Right kidney (tissue), 1 donor: ENCODE data around the gene ABTB2.

Experiments used
- DNase-seq: peaks from one replicate; pipeline ENCODE4 v3.0.0-alpha.2; 2016

Gene ABTB2

DNA sequence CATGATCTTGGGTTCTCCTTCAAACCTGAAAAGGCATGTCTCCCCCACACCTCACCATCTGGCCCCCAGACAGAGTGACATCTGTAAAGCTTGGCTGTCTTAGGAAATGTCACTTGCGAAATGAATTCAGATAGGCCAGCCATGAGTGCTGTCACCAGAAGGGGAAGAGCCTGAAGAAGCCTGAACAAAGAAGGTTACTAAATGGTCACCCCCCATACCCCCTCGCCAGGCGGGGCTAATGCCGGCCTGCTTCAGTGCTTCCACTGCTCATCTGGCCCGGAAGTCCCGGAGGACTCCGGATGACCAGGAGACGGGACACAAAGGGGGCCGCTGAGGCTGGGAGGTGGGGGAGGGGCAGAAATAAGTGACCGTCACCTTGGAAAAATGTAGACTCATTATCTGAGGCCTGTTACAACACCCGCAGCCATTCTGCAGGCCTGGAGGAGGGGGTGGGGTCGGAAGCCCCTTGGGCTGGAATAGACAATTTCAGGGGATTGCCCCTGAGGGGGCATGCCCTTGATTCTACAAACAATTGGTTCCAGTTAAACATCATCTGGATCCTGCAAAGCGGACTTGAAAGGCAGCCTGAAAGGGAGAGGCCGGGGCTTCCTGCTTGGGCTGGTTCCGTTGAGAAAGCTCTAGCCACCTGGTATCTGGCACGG, 209.2 kb downstream of the ABTB2 start:
- DNase-seq = no peak

DNA sequence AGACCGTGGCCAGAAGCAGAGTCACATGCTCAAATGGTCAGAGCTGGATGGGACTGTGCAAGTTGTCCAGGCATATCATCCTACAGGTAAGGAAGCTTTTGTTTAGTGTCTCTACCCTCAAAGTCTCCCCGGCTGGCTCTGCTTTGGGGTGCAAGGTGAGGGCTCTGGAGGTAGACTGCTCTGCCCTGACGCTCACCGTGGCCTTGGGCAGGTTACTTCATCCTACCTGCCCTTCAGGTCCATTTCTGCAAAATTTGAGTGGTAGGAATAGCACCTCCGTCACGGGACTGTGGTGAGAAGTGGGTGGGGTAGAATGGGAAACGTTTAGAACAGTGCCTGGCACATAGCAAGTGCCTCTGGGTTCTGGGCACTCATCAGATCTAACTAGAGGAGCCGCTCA, 210.2 kb downstream of the ABTB2 start:
- no peak for DNase-seq

- DNase-seq = no peak
Observed at GRCh38 chr11:34146866-34147265, 210.9 kb downstream of the ABTB2 start.

GRCh38 chr11:34146411-34146810, 211.4 kb downstream of the ABTB2 start:
- no peak for DNase-seq

GRCh38 chr11:34145847-34146381, 211.9 kb downstream of the ABTB2 start:
- no peak for DNase-seq

DNA sequence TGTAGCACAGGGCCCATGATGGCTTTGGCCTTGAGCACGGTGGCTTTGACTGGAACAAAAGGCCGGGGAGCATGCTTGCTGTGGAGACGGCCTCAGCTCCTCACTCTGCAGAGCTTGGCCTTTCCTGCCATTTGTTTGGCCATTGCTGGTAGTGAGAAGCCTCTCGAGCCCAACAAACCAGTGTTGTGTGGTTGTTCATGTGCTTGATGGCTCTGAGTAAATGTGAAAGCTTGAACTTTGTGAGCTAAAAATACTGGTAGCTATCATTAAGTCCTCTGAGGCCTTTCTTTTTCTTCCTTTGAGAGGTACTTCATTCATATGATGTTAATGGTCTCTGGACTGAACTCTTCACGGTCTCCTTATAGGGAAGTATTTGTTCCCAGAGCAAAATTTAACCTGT, 212.7 kb downstream of the ABTB2 start:
- no peak for DNase-seq

DNA sequence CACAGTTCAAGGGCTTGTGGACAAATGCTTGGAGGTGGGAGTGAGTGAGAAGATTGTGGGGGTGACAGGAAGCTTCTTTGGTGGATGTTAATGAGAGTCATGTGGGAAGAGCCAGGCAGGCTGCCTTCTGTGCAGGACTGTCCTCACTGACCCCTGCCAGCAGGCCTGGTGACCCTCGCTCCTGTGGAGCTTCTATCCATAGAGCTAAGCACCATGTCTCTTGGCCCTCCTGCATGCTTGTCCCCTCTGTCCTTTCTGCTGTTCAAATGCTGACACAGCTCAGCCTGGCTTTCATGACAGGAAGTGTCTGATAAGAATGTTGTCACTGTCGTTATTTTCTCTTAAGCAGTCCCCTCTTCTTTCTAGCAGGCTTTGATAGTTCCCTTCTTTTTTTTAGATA, 214.8 kb downstream of the ABTB2 start:
- DNase-seq = no peak

DNA sequence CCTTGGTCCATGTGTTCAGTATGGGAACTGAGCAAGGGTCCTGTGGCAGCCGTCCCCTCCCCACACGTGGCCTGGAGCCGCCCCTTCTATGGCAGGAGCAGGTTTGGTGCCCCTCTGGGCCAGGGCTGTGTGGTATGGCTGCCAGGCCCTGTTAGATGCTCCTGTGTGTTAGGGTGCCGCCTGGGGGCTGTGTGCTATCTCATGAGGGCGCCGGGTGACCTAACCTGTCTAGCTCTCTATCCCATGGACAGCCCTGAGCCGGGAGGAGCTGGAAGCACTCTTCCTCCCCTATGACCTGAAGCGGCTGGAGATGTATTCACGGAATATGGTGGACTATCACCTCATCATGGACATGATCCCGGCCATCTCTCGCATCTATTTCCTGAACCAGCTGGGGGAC, 217.7 kb downstream of the ABTB2 start:
- DNase-seq = no peak

- DNase-seq = no peak
Observed at GRCh38 chr11:34139346-34139745, 218.5 kb downstream of the ABTB2 start.

DNA sequence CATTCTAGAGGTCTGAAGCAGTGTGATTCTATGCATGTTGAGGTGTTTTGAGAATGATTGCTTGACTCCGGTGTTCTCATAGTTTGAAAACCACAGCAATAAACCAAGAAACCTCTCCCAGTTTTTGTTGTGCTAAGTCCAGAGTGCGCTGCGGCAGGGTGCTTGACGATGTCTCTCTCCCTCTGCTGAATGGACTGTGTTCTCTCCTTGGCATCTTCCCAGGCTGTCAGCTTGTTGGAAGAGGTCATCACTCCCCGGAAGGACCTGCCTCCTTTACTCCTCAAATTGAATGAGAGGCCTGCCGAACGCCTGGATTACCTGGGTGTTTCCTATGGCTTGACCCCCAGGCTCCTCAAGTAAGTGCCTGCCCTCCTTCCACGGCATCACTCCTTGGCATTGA, 221.4 kb downstream of the ABTB2 start:
- DNase-seq = no peak

DNA sequence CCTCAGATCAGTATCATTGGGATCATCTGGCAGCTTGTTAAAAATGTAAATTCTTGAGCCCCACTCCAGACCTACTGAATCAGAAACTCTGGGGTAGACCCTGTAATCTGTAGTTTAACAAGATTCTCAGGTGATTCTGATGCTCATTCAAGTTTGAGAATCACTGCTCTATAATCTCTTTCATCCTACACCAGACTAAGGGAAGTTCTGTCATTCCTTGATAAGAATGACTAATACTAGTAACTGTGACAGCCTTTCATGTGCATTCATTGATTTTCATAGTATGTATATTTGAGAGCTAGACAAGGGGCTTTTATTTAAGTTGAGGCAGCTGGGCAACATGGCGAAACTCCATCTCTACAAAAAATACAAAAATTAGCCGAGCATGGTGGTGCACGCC, 222.4 kb downstream of the ABTB2 start:
- no peak for DNase-seq

- no peak for DNase-seq
Observed at GRCh38 chr11:34134765-34135164, 223.0 kb downstream of the ABTB2 start.

- DNase-seq = no peak
Observed at GRCh38 chr11:34132261-34132965, 225.4 kb downstream of the ABTB2 start.

DNA sequence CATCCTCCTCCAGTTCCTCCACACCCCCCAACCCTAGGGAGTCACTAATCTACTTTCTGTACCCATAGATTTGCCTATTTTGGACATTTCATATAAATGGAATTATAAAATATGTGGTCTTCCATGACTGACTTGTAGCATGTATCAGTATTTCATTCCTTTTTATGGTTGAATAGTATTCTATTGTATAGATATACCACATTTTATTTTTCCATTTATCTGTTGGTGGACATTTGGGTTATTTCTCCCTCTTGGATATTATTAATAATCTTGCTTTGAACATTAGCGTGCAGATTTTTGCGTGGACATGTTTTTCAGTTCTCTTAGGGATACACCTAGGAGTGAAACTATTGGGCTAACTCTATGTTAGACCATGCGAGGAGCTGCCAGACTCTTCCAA, 229.0 kb downstream of the ABTB2 start:
- no peak for DNase-seq

GRCh38 chr11:34126959-34127848, 230.6 kb downstream of the ABTB2 start:
- no peak for DNase-seq

- no peak for DNase-seq
Observed at GRCh38 chr11:34124885-34125668, 232.7 kb downstream of the ABTB2 start.

DNA sequence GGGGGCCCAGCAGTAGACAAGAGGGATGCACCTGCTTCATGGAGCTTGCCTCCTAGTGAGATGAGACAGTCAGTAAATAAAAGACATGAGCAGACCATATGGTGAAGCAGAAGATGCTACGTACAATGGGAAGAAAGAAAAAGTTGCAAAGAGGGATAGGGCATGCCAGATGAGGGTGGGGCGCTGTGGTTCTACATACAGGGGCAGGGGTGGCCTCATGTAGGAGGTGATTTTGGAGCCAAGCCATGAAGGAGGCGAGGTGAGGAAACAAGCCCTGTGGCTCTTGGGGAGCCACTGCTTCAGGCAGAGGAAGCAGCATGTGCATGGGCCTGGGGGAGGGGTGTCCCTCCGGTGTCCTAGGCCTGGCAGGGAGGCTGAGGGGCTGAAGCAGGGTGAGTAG, 237.2 kb downstream of the ABTB2 start:
- no peak for DNase-seq

GRCh38 chr11:34114471-34114870, 243.3 kb downstream of the ABTB2 start:
- no peak for DNase-seq

DNA sequence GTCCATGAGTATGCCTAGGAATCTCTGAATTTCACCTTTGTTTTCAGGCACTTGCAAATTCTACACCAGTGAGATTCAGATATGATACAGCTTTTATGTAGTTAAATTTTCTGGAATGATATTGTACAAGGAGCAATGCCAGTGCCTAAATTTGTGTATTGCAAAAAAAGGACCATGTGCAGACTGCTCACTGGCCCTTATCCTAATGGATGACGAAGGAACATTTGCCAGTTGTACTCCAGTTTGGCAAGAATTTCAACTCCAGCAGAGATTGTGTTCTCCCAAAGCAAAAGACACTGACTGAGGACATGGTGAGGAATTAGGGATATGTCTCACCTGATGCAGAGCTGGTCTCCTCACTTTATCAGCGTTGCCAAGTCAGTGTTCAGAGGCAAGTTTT, 243.8 kb downstream of the ABTB2 start:
- DNase-seq = no peak

DNA sequence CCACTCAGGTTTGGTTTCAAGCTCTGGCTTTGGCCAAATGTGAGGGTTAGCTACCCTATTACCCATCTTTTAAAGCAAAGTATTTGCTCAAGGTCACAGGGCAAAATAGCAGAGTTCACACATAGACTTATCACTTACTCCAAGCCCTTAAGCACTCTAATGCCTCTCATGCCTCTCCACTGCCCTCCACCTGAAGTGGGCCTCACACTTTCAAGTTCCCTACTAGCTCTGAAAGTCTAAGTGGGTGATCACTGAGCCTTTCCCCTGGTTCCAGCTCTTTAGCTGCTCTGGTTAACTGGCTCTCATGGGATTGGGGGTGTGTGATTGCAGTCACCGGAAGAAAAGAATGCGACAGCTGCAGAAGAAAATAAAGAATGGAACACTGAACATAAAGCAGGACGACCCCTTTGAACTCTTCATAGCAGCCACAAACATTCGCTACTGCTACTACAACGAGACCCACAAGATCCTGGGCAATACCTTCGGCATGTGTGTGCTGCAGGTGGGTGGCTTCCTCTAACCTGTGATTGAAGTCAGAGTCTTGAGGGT, 246.0 kb downstream of the ABTB2 start:
- DNase-seq = no peak

DNA sequence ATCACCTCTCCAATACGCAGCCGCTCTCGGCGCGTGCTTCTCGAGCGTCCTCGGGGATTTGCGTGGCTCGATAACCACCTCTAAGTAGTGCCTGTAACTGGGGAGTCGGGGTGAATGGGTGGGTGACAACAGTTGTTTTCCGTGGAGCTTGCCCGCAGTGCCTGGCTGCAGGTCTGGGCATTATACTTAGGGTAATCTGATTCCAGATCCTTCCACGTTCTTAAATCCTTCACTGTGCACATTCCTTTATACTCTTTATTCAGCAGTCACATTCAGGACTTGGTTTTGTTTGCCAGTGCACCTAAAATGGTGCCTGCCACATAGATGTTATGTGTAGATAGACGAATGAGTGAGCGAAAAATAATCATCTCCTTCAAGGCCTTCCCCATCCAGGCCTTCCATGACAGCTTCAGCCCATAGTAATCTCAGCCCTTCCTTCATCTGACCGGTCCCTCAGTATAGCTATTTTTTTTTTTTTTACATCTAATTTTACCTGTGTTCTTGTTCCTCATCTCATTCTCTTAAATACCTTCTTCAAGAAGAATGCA, 251.8 kb downstream of the ABTB2 start:
- no peak for DNase-seq
